GM20000 (cell line): ENCODE results near the gene ASPG.

Source experiments
- DNase-seq: peaks from one replicate; pipeline ENCODE4 v3.0.0; 2012; ENCODE audit warnings: low spot score
- TF ChIP-seq, protein P1 (sequence below): IDR thresholded peaks from 2 replicates; pipeline ENCODE4 v1.5.1; 2012; ENCODE audit warnings: mild to moderate bottlenecking, control low read depth; ENCODE audit errors: extremely low read depth, missing control alignments

Gene ASPG

DNA sequence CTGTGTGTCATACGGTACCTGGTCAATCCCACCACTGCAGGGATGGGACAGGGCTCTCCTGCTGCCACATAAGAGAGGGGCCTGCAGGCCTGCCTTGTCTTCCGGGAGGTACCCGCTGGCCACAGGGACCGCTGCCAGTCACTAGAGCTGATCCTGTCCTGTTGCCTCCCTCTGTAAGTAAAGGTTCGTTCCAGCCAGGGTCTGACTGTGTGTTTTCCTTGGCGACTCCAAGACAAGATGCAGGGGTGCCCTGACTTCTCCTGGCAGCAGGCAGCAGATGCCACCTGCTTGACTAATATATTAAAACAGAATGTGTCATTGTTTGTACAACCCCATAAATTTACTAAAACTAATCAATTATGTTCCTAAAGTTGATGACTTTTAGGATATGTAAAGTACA lies 41.5 kb upstream of the ASPG start:
- DNase-seq, result no peak

DNA sequence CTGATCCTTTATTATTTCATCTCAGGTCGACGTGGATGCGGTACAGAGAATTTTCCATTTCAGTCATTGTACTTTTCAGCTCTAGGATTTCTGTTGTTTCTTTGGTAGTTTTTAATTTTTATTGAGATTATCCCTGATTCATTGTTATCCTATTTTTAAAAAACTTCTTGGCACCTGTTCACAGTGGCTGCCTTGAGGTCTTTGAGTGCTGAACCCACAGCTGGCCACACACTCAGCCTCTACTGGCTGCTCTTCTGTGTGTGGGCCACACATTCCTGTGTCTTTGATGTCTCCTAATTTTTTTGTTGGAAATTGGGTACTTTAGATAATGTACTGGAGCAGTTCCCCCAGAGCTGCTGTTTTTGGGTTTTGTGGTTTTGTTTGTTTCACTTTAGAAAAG lies 37.7 kb upstream of the ASPG start:
- TF ChIP-seq, protein P1, sequence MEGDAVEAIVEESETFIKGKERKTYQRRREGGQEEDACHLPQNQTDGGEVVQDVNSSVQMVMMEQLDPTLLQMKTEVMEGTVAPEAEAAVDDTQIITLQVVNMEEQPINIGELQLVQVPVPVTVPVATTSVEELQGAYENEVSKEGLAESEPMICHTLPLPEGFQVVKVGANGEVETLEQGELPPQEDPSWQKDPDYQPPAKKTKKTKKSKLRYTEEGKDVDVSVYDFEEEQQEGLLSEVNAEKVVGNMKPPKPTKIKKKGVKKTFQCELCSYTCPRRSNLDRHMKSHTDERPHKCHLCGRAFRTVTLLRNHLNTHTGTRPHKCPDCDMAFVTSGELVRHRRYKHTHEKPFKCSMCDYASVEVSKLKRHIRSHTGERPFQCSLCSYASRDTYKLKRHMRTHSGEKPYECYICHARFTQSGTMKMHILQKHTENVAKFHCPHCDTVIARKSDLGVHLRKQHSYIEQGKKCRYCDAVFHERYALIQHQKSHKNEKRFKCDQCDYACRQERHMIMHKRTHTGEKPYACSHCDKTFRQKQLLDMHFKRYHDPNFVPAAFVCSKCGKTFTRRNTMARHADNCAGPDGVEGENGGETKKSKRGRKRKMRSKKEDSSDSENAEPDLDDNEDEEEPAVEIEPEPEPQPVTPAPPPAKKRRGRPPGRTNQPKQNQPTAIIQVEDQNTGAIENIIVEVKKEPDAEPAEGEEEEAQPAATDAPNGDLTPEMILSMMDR, result no peak

More for the DNA sequence above, 41.5 kb upstream of the ASPG start:
- TF ChIP-seq, protein P1, result no peak

DNA sequence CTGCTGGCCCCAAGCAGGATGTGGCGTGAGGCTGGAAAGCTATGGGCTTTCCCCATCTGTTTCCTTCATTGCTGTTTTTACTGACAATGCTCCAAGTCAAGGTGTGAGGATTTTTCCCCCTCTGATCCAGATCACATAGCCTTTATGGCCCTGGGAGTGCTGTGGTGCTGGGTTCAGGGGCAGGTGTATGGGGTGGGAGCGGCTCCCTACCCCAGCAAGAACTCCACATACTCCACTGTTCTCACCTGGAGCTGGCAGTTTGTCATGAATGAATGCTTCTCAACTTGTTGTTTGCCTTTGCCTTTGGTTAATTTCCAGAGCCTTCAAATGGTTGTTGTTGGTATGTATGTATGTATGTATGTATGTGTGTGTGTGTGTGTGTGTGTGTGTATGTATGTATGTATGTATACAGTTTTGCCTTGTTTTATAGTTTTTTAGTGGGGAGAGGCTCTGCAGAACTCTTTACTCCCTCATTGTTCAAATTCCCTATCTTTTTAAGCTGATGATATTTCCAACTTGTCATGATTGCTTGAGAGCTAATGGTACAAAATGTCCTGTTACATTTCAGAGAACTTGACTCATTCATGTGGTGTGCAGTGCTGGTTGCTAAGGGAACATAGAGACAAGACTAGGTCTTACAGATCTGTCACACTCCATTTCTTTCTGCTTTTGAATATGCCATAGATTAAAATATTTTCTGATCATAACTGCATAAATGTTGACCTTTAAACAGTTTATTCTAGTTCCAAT lies 36.6 kb upstream of the ASPG start:
- TF ChIP-seq, protein P1, result no peak
- no peak for DNase-seq

More for the DNA sequence above, 37.7 kb upstream of the ASPG start:
- no peak for DNase-seq

DNA sequence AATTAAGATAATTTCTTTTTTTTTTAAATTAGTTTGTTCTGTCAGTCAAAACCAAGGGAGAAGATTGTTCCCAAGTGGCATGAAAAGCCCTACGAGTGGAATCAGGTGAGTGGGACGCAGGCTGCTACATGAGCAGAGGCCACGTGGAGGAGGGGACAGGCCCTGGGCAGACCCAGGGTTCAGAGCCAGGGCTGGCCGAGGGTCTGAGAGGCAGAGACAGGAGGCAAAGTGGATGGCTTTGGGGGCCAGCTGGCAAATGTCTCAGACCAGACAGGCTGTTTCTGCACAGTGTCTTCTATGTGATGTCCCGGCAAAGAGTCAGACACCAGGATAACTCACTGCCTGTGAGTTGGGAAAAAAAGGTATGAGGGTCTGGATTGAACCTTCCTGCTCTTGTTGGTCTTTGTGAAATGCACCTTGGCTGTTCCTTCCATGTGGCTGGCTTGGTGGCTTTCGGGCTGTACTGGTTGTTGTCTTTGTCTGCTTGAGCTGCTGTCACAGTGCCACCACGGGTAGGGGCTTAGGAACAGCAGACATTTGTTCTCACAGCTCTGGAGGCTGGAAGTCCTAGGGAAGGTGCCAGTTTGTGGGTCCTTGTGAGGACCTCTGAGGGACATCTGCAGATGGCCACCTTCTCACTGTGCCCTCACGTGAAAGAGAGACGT lies 35.8 kb upstream of the ASPG start:
- TF ChIP-seq, protein P1, result no peak
- DNase-seq, result no peak

DNA sequence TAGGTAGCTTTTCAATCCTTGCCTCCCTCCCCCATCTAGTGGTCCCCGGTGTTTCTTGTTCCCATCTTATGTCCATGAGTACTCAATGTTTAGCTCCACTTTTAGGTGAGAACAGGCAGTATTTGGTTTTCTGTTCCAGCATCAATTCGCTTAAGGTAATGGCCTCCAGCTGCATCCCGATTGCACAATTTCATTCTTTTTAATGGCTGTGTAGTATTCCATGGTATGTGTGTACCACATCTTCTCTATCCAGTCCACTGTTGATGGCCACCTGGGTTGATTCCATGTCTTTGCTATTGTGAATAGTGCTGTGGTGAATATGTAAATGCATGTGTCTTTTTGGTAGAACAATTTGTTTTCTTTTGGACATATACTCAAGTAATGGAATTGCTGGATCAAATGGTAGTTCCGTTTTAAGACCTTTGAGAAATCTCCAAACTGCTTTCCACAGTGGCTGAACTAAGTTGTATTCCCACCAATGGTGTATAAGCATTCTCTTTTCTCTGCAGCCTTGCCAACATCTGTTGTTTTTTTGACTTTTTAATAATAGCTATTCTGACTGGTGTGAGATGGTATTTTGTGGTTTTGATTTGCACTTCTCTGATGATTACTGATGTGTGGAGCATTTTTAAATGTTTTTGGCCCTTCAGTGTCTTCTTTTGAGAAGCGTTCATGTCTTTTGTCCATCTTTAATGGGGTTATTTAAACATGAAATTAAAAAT lies 34.2 kb upstream of the ASPG start:
- TF ChIP-seq, protein P1, result no peak
- DNase-seq, result no peak

DNA sequence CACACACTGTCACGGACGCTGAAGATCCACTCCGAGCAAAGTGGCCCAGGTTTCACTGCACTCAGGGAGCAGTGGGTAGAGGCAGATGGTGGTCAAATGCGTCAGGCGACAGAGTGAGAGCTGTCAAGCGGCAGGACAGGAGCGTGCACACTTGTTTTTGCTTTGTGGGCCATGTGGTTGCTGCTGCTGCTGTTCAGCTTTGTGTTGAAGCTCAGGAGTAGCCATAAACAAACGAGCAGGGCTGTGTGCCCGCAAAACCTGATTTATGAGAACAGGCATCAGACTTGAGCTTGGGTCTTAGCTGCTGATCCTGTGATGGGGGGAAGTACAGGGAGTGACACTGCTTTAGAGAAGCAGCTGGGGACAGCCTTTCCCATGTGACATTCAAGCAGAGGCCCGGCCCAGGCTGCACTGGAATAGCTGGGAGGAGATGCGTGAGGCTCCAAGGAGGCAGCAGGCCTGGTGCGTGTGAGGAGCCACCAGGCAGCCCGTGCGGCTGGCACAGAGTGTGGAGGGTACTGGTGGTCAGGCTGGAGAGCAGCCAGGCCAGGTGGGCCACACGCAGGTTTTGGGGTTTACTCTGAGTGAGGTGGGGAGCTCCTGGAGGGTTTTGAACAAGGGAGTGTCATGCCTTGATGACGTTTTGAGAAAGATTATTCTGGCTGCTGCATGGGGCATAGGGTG lies 31.1 kb upstream of the ASPG start:
- TF ChIP-seq, protein P1, result no peak
- DNase-seq, result no peak
